Heart right ventricle (tissue), 16 donors: ENCODE data around the gene FAM228A. TPM values are rescaled to one million over a fixed set of nuclear protein-coding genes. Genes with fewer than 3 reads are reported as not detected.

ENCODE experiments used
- ATAC-seq, 8 donors: fragments of 200-7000 bp; cut with Tn5 transposase; one replicate each; pipeline ENCODE4 v1.9.1; 2020; ENCODE audit warnings: mild to moderate bottlenecking in 8 of 8, moderate library complexity in 8 of 8, moderate number of reproducible peaks in 1 of 8
- DNase-seq, 2 donors: peaks; one replicate each; pipeline ENCODE4 v3.0.0-alpha.2; 2020
- H3K27ac ChIP-seq, 10 donors: fragments of 200-600 bp; sonication (generic) in 2 of 10; one replicate each; pipeline versions ENCODE4 v1.5.0 to v1.8.0; 2020 to 2022; ENCODE audit warnings: mild to moderate bottlenecking in 3 of 10
- H3K27me3 ChIP-seq, 7 donors: fragments of 200-600 bp; one replicate each; pipeline ENCODE4 v1.8.0; 2021 to 2022; ENCODE audit warnings: mild to moderate bottlenecking in 2 of 7
- H3K36me3 ChIP-seq, 9 donors: fragments of 200-600 bp; sonication (generic) in 1 of 9; one replicate each; pipeline versions ENCODE4 v1.5.0 to v1.8.0; 2020 to 2022; ENCODE audit warnings: mild to moderate bottlenecking in 2 of 9
- H3K4me1 ChIP-seq, 9 donors: fragments of 200-600 bp; sonication (generic) in 1 of 9; one replicate each; pipeline versions ENCODE4 v1.5.0 to v1.8.0; 2020 to 2022; ENCODE audit warnings: mild to moderate bottlenecking in 4 of 9
- H3K4me3 ChIP-seq, 10 donors: fragments of 200-600 bp; sonication (generic) in 2 of 10; one replicate each; pipeline versions ENCODE4 v1.5.0 to v1.8.0; 2020 to 2022; ENCODE audit warnings: mild to moderate bottlenecking in 7 of 10, moderate library complexity in 2 of 10
- H3K9me3 ChIP-seq, 11 donors: fragments of 200-600 bp in 10 of 11; sonication (generic) in 2 of 11; one replicate each; pipeline versions ENCODE4 v1.5.0 to v1.8.0; 2013 to 2022; ENCODE audit warnings: mild to moderate bottlenecking in 2 of 11, control low read depth in 1 of 11, moderate library complexity in 1 of 11
- CTCF ChIP-seq, 9 donors: fragments of 200-600 bp; sonication (generic) in 2 of 9; IDR thresholded peaks; one replicate each; pipeline versions ENCODE4 v1.5.0 to v1.8.0; 2021 to 2022; ENCODE audit warnings: antibody characterized with exemption in 9 of 9, mild to moderate bottlenecking in 5 of 9, moderate library complexity in 1 of 9
- WGBS, 2 donors: extraction: QIAGEN DNeasy Blood & Tissue Kit; methylation state at CpG; one replicate each; pipeline ENCODE4 v1.1.7; 2013; ENCODE audit warnings: inconsistent platforms in 1 of 2; 5-methylcytosine and 5-hydroxymethylcytosine counted together
- intact Hi-C, 10 donors: fragments of 100-400 bp; cut with DNase I; formaldehyde crosslinking; loops; one replicate each; pipeline versions ENCODE4 v1.11.1 to v1.14.2; 2022
- polyA plus RNA-seq, 2 donors: library from polyadenylated mRNA; stranded (reverse); fragments of 200-250 nt; gene quantifications; one replicate each; pipeline ENCODE4 v1.2.3, GENCODE V29; 2013
- total RNA-seq, 10 donors: library from RNA; stranded (reverse); fragmentation: NEBNext Ultra II Directional in 3 of 10; extraction: Animal tissue kit (Norgen Biotek cat#: 25700) in 3 of 10; gene quantifications; one replicate each; pipeline versions ENCODE4 v1.2.1 to v1.2.4, GENCODE V29; 2021 to 2023
- donor health status: Arrhythmogenic right ventricular cardiomyopathy.
- donor health status: ischemic (EF 13 %, LVEDD 7.1; RV severe dilation, severe dysfunction).
- donor health status: healthy with polysubstance abuse.
- donor health status: DM: no; HTN: yes; CAD: no.
- donor health status: DM: no; HTN: no; CAD: no.
- donor health status: ischemic (EF 25% LVEDD 6.9; RV normal size, moderate dysfunction).
- donor health status: ischemic (EF 25% LVEDD 5.7; RV mildly dilated, moderate dysfunction).
- donor health status: healthy.
- donor health status: DM: yes; HTN: yes; CAD: no.
- donor health status: Ischemic cardiomyopathy.
- donor health status: ischemic (EF 35%, LVEDD 5.7; RV mildly dilated, moderate dysfunction).
- donor health status: nonischemic (EF 11% LVEDD 7.7; RV severe dilation, severe dysfunction).
- donor health status: DM: yes; HTN: yes; CAD: no.
- donor health status: PGD.
- donor health status: ischemic (EF 29% LVEDD 5.4; RV normal size, mild dysfunction).
- donor health status: nonischemic (EF 23%, LVEDD 6.1; RV moderate dilation, normal function).

FAM228A gene
- total and polyA plus RNA-seq, 12 donors = 0.25 to 4.1 (median 0.41) TPM; not detected in 1

GRCh38 chr2:24207359-24207758, 32.5 kb downstream of the FAM228A start:
- no peak overlapping the region for H3K4me3 ChIP-seq
- H3K36me3 ChIP-seq = peaks cover 5 to 100% (median 60%) of the 10 kb centered on the region in 9 donors
- no peak for TF ChIP-seq CTCF (IDR thresholded peaks at IDR 0.05)
- ATAC-seq (no peak), DNase-seq (no peak)
- H3K9me3 ChIP-seq = no peaks in the 10 kb centered on the region
- WGBS, 2 donors = 84 to 91% methylated on average over 10 to 11 of the region's 11 CpGs
- H3K27ac ChIP-seq = no peak overlapping the region
- intact Hi-C loops = no loop called here
- H3K4me1 ChIP-seq = no peaks in the 10 kb centered on the region
- H3K27me3 ChIP-seq = no peaks in the 10 kb centered on the region

- no peak for ATAC-seq
- no peaks in the 10 kb centered on the region for H3K27me3 ChIP-seq
- no peaks in the 10 kb centered on the region for H3K9me3 ChIP-seq
- TF ChIP-seq CTCF (IDR thresholded peaks at IDR 0.05) = no peak
- no peak overlapping the region for H3K4me3 ChIP-seq
- H3K4me1 ChIP-seq = no peaks in the 10 kb centered on the region
- H3K27ac ChIP-seq = no peak overlapping the region
- no peak for DNase-seq
- intact Hi-C loops = no loop called here
- 97% methylated on average over 16 of the region's 16 CpGs for WGBS, 2 donors
- peaks cover 5 to 100% (median 59%) of the 10 kb centered on the region in 9 donors for H3K36me3 ChIP-seq
Measured at GRCh38 chr2:24208490-24208889, 33.6 kb downstream of the FAM228A start.

GRCh38 chr2:24209389-24210105, 34.7 kb downstream of the FAM228A start:
- Histone ChIP-seq H3K27me3 (no peaks in the 10 kb centered on the region), H3K9me3 (no peaks in the 10 kb centered on the region), H3K36me3 (peaks cover 5 to 100% (median 57%) of the 10 kb centered on the region in 9 donors), H3K4me1 (no peaks in the 10 kb centered on the region), H3K27ac (no peak overlapping the region), H3K4me3 (no peak overlapping the region)
- DNase-seq (no peak), ATAC-seq (no peak)
- no peak for TF ChIP-seq CTCF (IDR thresholded peaks at IDR 0.05)
- intact Hi-C loops = no loop called here
- 85 to 86% methylated on average over 17 of the region's 17 CpGs for WGBS, 2 donors

- DNase-seq (no peak), ATAC-seq (no peak)
- Histone ChIP-seq H3K4me1 (no peaks in the 10 kb centered on the region), H3K27me3 (no peaks in the 10 kb centered on the region), H3K9me3 (no peaks in the 10 kb centered on the region), H3K27ac (no peak overlapping the region), H3K4me3 (no peak overlapping the region), H3K36me3 (peaks cover 5 to 100% (median 54%) of the 10 kb centered on the region in 9 donors)
- 92 to 96% methylated on average over 2 of the region's 2 CpGs for WGBS, 2 donors
- intact Hi-C loops = no loop called here
- TF ChIP-seq CTCF (IDR thresholded peaks at IDR 0.05) = no peak
Measured at GRCh38 chr2:24210106-24210455, 35.2 kb downstream of the FAM228A start.
